HCT116 (cell line): ENCODE measurements around the gene MEGF6. TPM values are rescaled to one million over a fixed set of nuclear protein-coding genes. Genes with fewer than 3 reads are reported as not detected.

ENCODE experiments used
- ATAC-seq: fragments of 200-7000 bp; cut with Tn5 transposase; 2 replicates; pipeline ENCODE4 v1.9.1; 2020; ENCODE audit warnings: mild to moderate bottlenecking, moderate library complexity
- BruUV-seq: library from RNA; stranded (reverse); fragments of 400-500 nt; replicated peaks from 2 replicates; lab custom pipeline; 2021; lab: Mats Ljungman, UMichigan
- CTCF ChIA-PET: fragments of 300-600 bp; sonication (Branson Sonifier 250); formaldehyde crosslinking; loops from one replicate; lab custom pipeline; 2021; ENCODE audit warnings: antibody characterized with exemption; lab: Charles Lee
- POLR2A ChIA-PET: fragments of 300-600, 350-600 bp; sonication (Branson Sonifier 250); formaldehyde crosslinking; loops from one replicate; lab custom pipeline; 2021; ENCODE audit warnings: antibody characterized with exemption; lab: Charles Lee
- RAD21 ChIA-PET, 2 experiments: fragments of 300-600 bp; sonication (Branson Sonifier 250); formaldehyde crosslinking; loops; one replicate each; lab custom pipeline; 2023; ENCODE audit warnings: low total read pairs in 2 of 2; ENCODE audit not compliant: uncharacterized antibody in 2 of 2, unreplicated experiment in 2 of 2, low non-redundant PET in 1 of 2; lab: Charles Lee
- DNase-seq: peaks from one replicate; pipeline ENCODE4 v3.0.0-alpha.2; 2010; ENCODE audit warnings: low read depth, low spot score
- H2AFZ ChIP-seq: fragments of 200-600 bp; shearing (Covaris generic), sonication (generic); 2 replicates; pipeline ENCODE4 v1.6.1; 2017; ENCODE audit warnings: low read depth, mixed run types, mixed read lengths, antibody characterized with exemption, low read length; ENCODE audit not compliant: poor library complexity, severe bottlenecking
- H3K27ac ChIP-seq: 2 replicates; pipeline ENCODE4 v1.5.1; 2012; ENCODE audit warnings: low read depth, low read length
- H3K27me3 ChIP-seq: fragments of 200-600 bp; sonication (generic); 2 replicates; pipeline ENCODE4 v1.6.1; 2016; ENCODE audit warnings: mixed run types, low read length, mixed read lengths; ENCODE audit not compliant: insufficient read depth
- H3K36me3 ChIP-seq, 2 experiments: fragments of 200-500 bp in 1 of 2; fragments of 200-600 bp in 1 of 2; sonication (Bioruptor generic) in 1 of 2; sonication (generic) in 1 of 2; 2 replicates each; pipeline versions ENCODE4 v1.5.1 to v1.6.1; 2014 to 2016; ENCODE audit warnings: low read length in 2 of 2, inconsistent platforms in 1 of 2, mixed read lengths in 1 of 2, mixed run types in 1 of 2; ENCODE audit not compliant: insufficient read depth in 2 of 2, control insufficient read depth in 1 of 2
- H3K4me1 ChIP-seq, 2 experiments: fragments of 200-600 bp in 1 of 2; sonication (generic) in 1 of 2; 2 replicates each; pipeline versions ENCODE4 v1.5.1 to v1.6.1; 2012 to 2017; ENCODE audit warnings: low read length in 2 of 2, inconsistent platforms in 1 of 2, mild to moderate bottlenecking in 1 of 2, mixed read lengths in 1 of 2, mixed run types in 1 of 2, moderate library complexity in 1 of 2; ENCODE audit not compliant: insufficient read depth in 2 of 2, control insufficient read depth in 1 of 2
- H3K4me2 ChIP-seq: fragments of 200-600 bp; sonication (generic); 2 replicates; pipeline ENCODE4 v1.6.1; 2017; ENCODE audit warnings: mixed run types, low read length, mixed read lengths
- H3K4me3 ChIP-seq, 2 experiments: fragments of 200-600 bp in 1 of 2; sonication (generic) in 1 of 2; replicated peaks in 1 of 2; 2 replicates each; pipeline ENCODE4 v1.5.1; 2011 to 2016; ENCODE audit warnings: low read length in 2 of 2, control low read depth in 1 of 2, low read depth in 1 of 2, mild to moderate bottlenecking in 1 of 2, mixed read lengths in 1 of 2, mixed run types in 1 of 2
- H3K79me2 ChIP-seq: fragments of 200-600 bp; sonication (generic); 2 replicates; pipeline ENCODE4 v1.6.1; 2017; ENCODE audit warnings: mild to moderate bottlenecking, mixed run types, low read length, moderate library complexity, mixed read lengths; ENCODE audit not compliant: insufficient read depth
- H3K9ac ChIP-seq: fragments of 200-600 bp; sonication (generic); 2 replicates; pipeline ENCODE4 v1.6.1; 2016; ENCODE audit warnings: low read length, mixed read lengths
- H3K9me2 ChIP-seq: fragments of 200-600 bp; sonication (generic), shearing (Covaris generic); 2 replicates; pipeline ENCODE4 v1.6.1; 2017; ENCODE audit warnings: mixed run types, mild to moderate bottlenecking, moderate library complexity; ENCODE audit not compliant: insufficient read depth
- H3K9me3 ChIP-seq, 2 experiments: fragments of 200-500 bp in 1 of 2; fragments of 200-600 bp in 1 of 2; sonication (Bioruptor generic) in 1 of 2; sonication (generic) in 1 of 2; 2 replicates each; pipeline ENCODE4 v1.6.1; 2014 to 2017; ENCODE audit warnings: low read length in 2 of 2, mixed read lengths in 2 of 2, inconsistent platforms in 1 of 2, low read depth in 1 of 2, mild to moderate bottlenecking in 1 of 2, mixed run types in 1 of 2, moderate library complexity in 1 of 2; ENCODE audit not compliant: control insufficient read depth in 1 of 2, insufficient read depth in 1 of 2
- H4K20me1 ChIP-seq: fragments of 200-600 bp; sonication (generic), shearing (Covaris generic); 2 replicates; pipeline ENCODE4 v1.6.1; 2017; ENCODE audit warnings: mixed run types, mild to moderate bottlenecking, moderate library complexity; ENCODE audit not compliant: insufficient read depth
- CBX3 ChIP-seq: IDR thresholded peaks from 2 replicates; pipeline ENCODE4 v1.6.1; 2012; ENCODE audit warnings: low read depth
- CEBPB ChIP-seq: IDR thresholded peaks from 2 replicates; pipeline ENCODE4 v1.6.1; 2012; ENCODE audit warnings: low read depth
- EGR1 ChIP-seq: IDR thresholded peaks from 2 replicates; pipeline ENCODE4 v1.6.1; 2012; ENCODE audit warnings: low read depth
- ELF1 ChIP-seq: IDR thresholded peaks from 2 replicates; pipeline ENCODE4 v1.6.1; 2012; ENCODE audit warnings: low read depth, borderline replicate concordance
- EZH2 ChIP-seq: fragments of 200-600 bp; sonication (generic); IDR thresholded peaks from 2 replicates; pipeline ENCODE4 v1.6.1; 2017; ENCODE audit warnings: antibody characterized with exemption, mixed run types
- EZH2phosphoT487 ChIP-seq: fragments of 200-600 bp; IDR thresholded peaks from 2 replicates; pipeline ENCODE4 v1.6.1; 2018; ENCODE audit warnings: antibody characterized with exemption, borderline replicate concordance
- FOSL1 ChIP-seq: IDR thresholded peaks from 2 replicates; pipeline ENCODE4 v1.6.1; 2012; ENCODE audit warnings: low read depth
- JUND ChIP-seq: IDR thresholded peaks from 2 replicates; pipeline ENCODE4 v1.6.1; 2012
- POLR2A ChIP-seq: IDR thresholded peaks from 2 replicates; pipeline ENCODE4 v1.7.0; 2011; ENCODE audit warnings: borderline replicate concordance; ENCODE audit not compliant: insufficient read depth, insufficient read length; ENCODE audit errors: extremely low read depth
- POLR2AphosphoS5 ChIP-seq: IDR thresholded peaks from 2 replicates; pipeline ENCODE4 v1.6.1; 2011; ENCODE audit warnings: mild to moderate bottlenecking, low read depth, low read length, moderate library complexity
- RAD21 ChIP-seq: IDR thresholded peaks from 2 replicates; pipeline ENCODE4 v1.6.1; 2012; ENCODE audit warnings: low read depth, mild to moderate bottlenecking
- SIN3A ChIP-seq: IDR thresholded peaks from 2 replicates; pipeline ENCODE4 v1.6.1; 2012; ENCODE audit warnings: low read depth
- SP1 ChIP-seq: IDR thresholded peaks from 2 replicates; pipeline ENCODE4 v1.6.1; 2012; ENCODE audit warnings: low read depth
- SRF ChIP-seq: IDR thresholded peaks from 2 replicates; pipeline ENCODE4 v1.6.1; 2012; ENCODE audit warnings: low read depth
- TCF7L2 ChIP-seq: IDR thresholded peaks from 2 replicates; pipeline ENCODE4 v1.7.0; 2011; ENCODE audit warnings: borderline replicate concordance, inconsistent platforms; ENCODE audit not compliant: insufficient read depth, insufficient read length; ENCODE audit errors: extremely low read depth
- ZFX ChIP-seq: fragments of 450-650 bp; IDR thresholded peaks from 2 replicates; pipeline ENCODE4 v1.6.1; 2017
- ZNF274 ChIP-seq: fragments of 200-500 bp; sonication (Bioruptor generic); IDR thresholded peaks from 2 replicates; pipeline ENCODE4 v1.6.1; 2014; ENCODE audit warnings: mild to moderate bottlenecking, low read depth, low read length, inconsistent platforms
- intact Hi-C: fragments of 100-400 bp; cut with micrococcal nuclease; formaldehyde crosslinking; loops from 2 replicates; pipeline ENCODE4 v1.10.0; 2022
- total RNA-seq: library from RNA; stranded (reverse); gene quantifications from one replicate; pipeline ENCODE4 v1.2.1, GENCODE V29; 2021; ENCODE audit not compliant: unreplicated experiment
- TF ChIP-seq, protein P1 (sequence below): IDR thresholded peaks from 2 replicates; pipeline ENCODE4 v1.6.1; 2012; ENCODE audit warnings: low read depth
- TF ChIP-seq, protein P2 (sequence below): IDR thresholded peaks from 2 replicates; pipeline ENCODE4 v1.6.1; 2011; ENCODE audit warnings: mild to moderate bottlenecking, low read length, moderate library complexity; ENCODE audit not compliant: insufficient replicate concordance; ENCODE audit errors: extremely low read depth

The MEGF6 gene
- total RNA-seq, 1 experiment from 2014 or later, result 47.6 TPM

GRCh38 chr1:3597599-3597964 lies 13.7 kb downstream of the MEGF6 start:
- ChIA-PET CTCF (no interaction called here), POLR2A (no interaction called here), RAD21 (no interaction called here)
- Histone ChIP-seq H3K9me2 (no peaks in the 10 kb centered on the region), H2AFZ (no peak overlapping the region), H3K79me2 (no peaks in the 10 kb centered on the region), H3K27ac (no peak overlapping the region), H3K4me1 (no peaks in the 10 kb centered on the region), H3K4me2 (no peak overlapping the region), H3K27me3 (no peaks in the 10 kb centered on the region), H4K20me1 (no peaks in the 10 kb centered on the region), H3K36me3 (no peaks in the 10 kb centered on the region), H3K9ac (no peak overlapping the region), H3K9me3 (no peaks in the 10 kb centered on the region), H3K4me3 (no peak overlapping the region)
- BruUV-seq, result no TSS peak
- ATAC-seq (no peak), DNase-seq (no peak)
- intact Hi-C loops, result no loop called here
- no peak for TF ChIP-seq ELF1
- TF ChIP-seq CEBPB, result no peak
- TF ChIP-seq EZH2phosphoT487, result no peak
- TF ChIP-seq, protein P1, sequence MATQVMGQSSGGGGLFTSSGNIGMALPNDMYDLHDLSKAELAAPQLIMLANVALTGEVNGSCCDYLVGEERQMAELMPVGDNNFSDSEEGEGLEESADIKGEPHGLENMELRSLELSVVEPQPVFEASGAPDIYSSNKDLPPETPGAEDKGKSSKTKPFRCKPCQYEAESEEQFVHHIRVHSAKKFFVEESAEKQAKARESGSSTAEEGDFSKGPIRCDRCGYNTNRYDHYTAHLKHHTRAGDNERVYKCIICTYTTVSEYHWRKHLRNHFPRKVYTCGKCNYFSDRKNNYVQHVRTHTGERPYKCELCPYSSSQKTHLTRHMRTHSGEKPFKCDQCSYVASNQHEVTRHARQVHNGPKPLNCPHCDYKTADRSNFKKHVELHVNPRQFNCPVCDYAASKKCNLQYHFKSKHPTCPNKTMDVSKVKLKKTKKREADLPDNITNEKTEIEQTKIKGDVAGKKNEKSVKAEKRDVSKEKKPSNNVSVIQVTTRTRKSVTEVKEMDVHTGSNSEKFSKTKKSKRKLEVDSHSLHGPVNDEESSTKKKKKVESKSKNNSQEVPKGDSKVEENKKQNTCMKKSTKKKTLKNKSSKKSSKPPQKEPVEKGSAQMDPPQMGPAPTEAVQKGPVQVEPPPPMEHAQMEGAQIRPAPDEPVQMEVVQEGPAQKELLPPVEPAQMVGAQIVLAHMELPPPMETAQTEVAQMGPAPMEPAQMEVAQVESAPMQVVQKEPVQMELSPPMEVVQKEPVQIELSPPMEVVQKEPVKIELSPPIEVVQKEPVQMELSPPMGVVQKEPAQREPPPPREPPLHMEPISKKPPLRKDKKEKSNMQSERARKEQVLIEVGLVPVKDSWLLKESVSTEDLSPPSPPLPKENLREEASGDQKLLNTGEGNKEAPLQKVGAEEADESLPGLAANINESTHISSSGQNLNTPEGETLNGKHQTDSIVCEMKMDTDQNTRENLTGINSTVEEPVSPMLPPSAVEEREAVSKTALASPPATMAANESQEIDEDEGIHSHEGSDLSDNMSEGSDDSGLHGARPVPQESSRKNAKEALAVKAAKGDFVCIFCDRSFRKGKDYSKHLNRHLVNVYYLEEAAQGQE, result no peak
- TF ChIP-seq, protein P2, sequence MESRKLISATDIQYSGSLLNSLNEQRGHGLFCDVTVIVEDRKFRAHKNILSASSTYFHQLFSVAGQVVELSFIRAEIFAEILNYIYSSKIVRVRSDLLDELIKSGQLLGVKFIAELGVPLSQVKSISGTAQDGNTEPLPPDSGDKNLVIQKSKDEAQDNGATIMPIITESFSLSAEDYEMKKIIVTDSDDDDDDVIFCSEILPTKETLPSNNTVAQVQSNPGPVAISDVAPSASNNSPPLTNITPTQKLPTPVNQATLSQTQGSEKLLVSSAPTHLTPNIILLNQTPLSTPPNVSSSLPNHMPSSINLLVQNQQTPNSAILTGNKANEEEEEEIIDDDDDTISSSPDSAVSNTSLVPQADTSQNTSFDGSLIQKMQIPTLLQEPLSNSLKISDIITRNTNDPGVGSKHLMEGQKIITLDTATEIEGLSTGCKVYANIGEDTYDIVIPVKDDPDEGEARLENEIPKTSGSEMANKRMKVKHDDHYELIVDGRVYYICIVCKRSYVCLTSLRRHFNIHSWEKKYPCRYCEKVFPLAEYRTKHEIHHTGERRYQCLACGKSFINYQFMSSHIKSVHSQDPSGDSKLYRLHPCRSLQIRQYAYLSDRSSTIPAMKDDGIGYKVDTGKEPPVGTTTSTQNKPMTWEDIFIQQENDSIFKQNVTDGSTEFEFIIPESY, result no peak
- no peak for TF ChIP-seq RAD21
- TF ChIP-seq EGR1, result no peak
- no peak for TF ChIP-seq SIN3A
- TF ChIP-seq JUND, result no peak
- TF ChIP-seq TCF7L2, result no peak
- no peak for TF ChIP-seq ZNF274
- no peak for TF ChIP-seq FOSL1
- no peak for TF ChIP-seq ZFX
- no peak for TF ChIP-seq SP1
- TF ChIP-seq CBX3, result no peak
- no peak for TF ChIP-seq EZH2
- TF ChIP-seq POLR2A, result no peak
- TF ChIP-seq SRF, result no peak
- TF ChIP-seq POLR2AphosphoS5, result no peak
